Stimulated activated CD4-positive, alpha-beta T cell treated with anti-CD3 and anti-CD28 coated beads, Interleukin-15, amount 100 ng/mL, for 1 hour (primary cell): ENCODE measurements around the gene TSN.

Experiments
- DNase-seq, 2 donors: peaks; one replicate each; pipeline ENCODE4 v3.0.0-alpha.2; 2020; ENCODE audit warnings: low read depth in 1 of 2, low spot score in 1 of 2

The TSN gene

DNA sequence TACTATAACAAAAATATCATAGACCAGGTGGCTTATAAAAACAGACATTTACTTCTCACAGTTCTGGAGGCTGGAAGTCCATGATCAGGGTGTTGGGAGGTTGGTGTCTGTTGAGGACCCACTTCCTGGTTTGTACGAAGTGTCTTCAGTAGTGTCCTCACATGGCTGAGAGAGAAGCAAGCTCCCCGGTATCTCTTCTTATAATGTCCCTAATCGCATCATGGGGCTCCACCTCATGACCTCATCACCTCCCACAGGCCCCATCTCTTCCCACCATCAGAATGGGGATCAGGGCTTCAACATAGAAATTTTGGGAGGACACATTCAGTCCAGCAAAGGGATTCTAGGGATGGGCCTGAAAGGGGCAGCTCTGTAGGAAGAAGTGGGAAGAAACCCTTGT lies 14.0 kb upstream of the TSN start:
- DNase-seq: no peak

GRCh38 chr2:121746071-121746578 lies 9.3 kb upstream of the TSN start:
- DNase-seq: no peak

DNA sequence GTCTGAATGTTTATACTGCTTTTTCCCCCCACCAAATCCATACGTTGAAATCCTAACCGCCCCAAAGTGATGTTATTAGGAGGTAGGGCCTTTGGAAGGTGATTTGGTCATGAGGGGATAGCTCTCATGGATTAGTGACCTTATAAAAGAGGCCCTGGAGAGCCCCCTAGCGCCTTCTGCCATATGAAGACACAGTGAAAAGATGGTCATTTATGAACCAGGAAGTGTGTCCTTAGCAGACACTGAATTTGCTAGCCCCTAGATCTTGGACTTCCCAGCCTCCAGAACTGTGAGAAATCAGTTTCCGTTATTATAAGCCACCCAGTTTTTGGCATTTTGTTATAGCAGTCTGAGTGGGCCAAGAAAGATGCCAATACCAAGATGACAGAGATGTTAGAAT lies 7.2 kb upstream of the TSN start:
- no peak for DNase-seq

DNA sequence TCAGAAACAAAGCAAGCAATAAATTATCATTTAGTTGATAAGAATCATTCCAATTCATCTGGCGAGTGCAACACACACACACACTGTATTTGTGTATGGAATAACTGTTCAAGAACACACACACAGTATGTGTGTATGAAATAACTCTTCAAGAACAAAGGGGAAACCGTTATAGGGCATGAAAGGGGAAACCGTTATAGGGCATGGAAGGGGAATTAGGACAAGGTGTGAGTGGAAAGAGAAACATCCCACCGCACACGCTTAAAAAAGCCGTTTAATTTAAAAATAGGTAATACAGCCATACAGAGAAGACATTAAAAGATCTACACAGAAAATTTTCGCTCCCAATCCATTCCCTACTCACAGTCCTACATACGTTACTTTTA lies 607 bp upstream of the TSN start:
- DNase-seq: no peak

GRCh38 chr2:121764681-121765228 lies 9.3 kb downstream of the TSN start:
- no peak for DNase-seq

- DNase-seq: no peak
These were observed 11.2 kb downstream of the TSN start for GRCh38 chr2:121766624-121767023.

GRCh38 chr2:121768143-121768755 lies 12.8 kb downstream of the TSN start:
- DNase-seq: no peak

DNA sequence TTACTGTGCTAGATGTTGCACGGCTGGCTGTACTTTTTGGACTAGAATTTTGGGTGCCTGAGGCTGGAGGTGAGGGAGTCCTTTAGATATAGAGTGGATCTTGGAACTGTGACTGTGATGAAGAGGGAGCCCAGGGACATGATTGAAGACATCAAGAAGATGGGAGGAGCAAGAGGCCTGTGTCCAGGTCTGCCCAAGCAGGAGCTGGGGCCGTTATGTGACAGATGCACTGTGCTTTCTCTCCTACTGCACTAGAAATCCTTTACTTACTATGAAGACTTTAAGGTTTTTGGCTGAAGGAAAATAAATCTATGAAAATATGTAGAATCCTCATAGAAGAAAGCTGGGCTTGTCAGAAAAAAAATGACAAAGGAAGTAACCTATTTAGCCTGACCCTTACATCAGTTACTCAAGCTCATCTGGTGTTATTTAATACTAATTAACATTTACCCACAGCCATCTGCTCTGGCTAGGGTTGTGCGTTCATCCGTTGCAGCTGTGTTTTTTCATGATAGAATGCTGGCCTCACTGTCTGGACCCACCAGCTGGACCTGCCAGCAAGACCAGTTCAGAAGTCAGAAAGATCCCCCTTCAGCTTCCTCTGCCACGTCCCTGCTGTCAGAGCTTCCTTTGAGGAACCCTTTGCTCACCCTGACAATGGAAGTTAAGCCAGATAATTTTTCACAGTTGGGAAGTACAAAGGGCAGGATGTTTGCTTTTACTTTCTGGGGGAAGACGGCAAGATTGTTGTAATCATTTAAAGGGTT lies 16.7 kb downstream of the TSN start:
- DNase-seq: no peak

- no peak for DNase-seq
These were observed 18.8 kb downstream of the TSN start for GRCh38 chr2:121774235-121774634.

- DNase-seq: no peak
These were observed 20.9 kb downstream of the TSN start for GRCh38 chr2:121776361-121776760.

GRCh38 chr2:121776885-121777698 lies 21.6 kb downstream of the TSN start:
- no peak for DNase-seq

DNA sequence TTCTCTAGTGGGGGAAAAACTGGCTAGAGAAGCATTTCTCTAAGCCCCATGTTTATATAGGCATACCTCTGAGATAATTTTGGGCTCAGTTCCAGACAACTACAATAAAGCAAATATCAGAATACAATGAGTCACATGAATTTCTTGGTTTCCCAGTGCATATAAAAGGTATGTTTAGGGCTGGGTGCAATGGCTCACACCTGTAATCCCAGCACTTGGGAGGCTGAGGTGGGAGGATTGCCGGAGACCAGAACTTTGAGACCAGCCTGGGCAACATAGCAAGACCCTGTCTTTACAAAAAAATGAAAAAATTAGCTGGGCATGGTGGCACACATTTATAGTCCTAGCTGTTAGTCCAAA lies 22.2 kb downstream of the TSN start:
- no peak for DNase-seq

DNA sequence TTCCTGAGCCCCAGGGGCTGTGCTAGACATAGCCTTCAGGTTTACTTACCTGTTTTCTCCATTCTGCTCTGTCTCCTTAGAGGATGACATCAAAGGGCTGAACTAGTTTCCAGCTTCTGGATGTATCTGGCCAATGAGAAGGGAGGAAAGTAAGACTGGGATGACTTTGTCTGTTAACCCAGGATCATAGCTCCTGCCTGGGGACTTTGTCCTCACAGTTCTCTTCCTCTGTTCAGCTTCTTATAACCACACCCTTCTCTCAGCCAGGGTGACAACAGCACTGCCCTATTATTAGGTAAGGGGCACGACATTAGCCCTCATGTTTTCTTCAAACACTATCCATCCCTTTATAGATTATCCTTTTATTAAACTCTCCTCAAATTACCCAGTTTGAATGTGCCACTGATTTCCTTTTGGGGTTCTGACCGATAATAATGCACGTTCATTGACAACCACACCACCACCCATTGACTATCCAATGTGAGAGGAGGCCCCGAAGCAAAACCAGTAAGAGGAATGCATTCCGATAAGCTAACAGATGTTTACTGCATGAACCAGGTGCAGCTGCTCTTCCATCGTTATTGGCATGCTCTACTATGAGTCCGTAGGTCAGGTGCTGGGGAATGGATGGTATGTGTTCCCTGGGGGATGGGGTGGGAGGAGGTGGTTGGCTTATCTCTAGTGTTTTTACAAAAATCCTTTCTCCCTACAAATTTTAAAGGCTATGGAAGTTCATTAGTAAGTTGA lies 23.5 kb downstream of the TSN start:
- no peak for DNase-seq

DNA sequence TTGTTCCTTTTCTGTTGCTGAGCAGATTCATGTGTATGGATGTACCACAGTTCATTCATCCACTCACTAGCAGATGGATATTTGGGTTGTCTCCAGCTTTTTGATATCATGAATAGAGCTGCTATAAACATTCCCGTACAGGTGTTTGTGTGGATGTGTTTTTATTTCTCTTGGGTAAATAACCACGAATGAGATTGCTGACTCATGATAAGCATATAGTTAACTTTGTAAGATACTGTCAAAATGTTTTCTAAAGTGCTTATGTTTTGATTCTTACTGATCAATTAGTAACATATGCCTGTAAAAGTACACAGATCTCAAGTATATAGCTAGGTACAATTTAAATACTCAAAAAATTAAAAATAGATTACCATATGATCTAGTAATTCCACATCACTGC lies 27.7 kb downstream of the TSN start:
- no peak for DNase-seq

DNA sequence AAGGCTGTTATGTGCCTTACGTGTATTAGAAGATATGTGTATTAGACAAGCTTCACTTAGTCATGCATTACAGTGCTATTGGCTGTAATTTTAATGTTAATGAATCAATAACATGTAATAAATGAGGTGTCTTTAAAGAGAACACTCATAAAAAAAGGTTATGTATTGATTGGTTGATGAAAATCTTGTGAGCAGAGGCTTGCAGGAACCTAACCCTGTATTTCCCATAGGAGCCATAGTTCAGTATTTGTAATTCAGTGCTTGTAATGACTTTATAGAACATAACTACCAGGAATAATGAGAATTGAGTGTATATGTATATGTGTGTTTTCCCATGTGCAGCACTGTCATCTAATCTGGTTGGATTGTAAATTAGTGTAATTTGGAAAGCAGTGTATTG lies 33.2 kb downstream of the TSN start:
- DNase-seq: no peak

- no peak for DNase-seq
These were observed 35.0 kb downstream of the TSN start for GRCh38 chr2:121790276-121790956.

GRCh38 chr2:121791290-121791689 lies 35.8 kb downstream of the TSN start:
- DNase-seq: no peak

DNA sequence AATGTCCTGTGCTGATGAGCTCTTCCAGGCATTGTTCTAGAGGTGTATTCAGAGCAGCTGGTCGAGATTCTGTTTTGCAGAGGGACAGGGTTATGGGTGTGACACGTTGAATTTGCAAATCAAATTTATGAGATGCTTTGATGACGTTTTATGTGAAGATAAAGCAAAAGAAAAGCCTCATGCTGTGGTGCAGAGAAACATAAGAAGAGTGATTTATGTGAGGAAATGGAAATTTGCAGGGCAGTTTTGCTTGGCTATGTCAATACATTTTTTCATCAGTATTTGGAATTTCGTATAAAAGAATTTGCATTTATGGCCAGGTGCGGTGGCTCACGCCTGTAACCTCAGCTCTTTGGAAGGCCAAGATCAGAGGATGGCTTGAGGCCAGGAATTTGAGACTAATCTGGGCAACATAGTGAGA lies 36.4 kb downstream of the TSN start:
- no peak for DNase-seq

DNA sequence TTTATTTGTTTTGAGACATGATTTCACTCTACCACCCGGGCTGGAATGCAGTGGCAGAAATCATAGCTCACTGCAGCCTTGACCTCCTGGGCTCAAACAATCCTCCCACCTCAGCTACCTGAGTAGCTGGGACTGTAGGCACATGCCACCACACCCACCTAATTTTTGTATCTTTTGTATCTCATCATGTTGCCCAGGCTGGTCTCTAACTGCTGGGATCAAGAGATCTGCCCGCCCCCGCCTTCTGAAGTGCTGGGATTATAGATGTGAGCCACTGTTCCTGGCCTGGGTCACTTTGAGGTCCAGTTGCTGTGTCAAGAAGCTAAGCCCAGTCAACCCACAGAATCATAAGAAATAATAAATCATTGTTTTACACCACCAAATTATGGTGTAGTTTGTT lies 38.4 kb downstream of the TSN start:
- DNase-seq: no peak

- DNase-seq: no peak
These were observed 38.8 kb downstream of the TSN start for GRCh38 chr2:121794233-121794632.

DNA sequence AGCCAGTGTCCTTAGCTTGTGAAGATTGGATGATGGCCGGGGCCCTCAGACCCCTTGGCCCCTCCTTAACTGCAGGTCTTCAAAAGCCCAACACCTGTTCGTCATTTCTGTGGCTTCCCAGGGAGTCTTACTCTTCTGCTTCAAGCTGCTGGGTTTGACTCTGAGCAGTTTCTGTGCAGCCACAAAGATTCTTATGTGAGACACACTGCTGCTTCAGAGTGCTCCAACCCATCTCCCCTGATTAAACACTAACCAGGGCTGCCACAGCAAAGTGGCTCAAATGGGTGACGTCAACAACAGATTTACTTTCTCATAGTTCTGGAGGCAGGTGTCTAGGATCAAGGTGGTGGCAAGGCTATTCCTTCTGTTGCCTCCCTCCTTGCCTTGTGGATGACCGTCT lies 40.8 kb downstream of the TSN start:
- DNase-seq: no peak
